ENCODE data around the gene RAPGEF1. TPM values are rescaled to one million over a fixed set of nuclear protein-coding genes. Genes with fewer than 3 reads are reported as not detected.

RAPGEF1 gene
- total RNA-seq, 1 donor from 2014 or later: 26.2 TPM

GRCh38 chr9:131747352-131747751 is 7.5 kb upstream of the RAPGEF1 start:
- no peak for DNase-seq

GRCh38 chr9:131745610-131746009 is 5.7 kb upstream of the RAPGEF1 start:
- no peak for DNase-seq

GRCh38 chr9:131744720-131745201 is 4.9 kb upstream of the RAPGEF1 start:
- no peak for DNase-seq

GRCh38 chr9:131744171-131744719 is 4.4 kb upstream of the RAPGEF1 start:
- no peak for DNase-seq

GRCh38 chr9:131743501-131743900 is 3.6 kb upstream of the RAPGEF1 start:
- no peak for DNase-seq

GRCh38 chr9:131743096-131743495 is 3.2 kb upstream of the RAPGEF1 start:
- DNase-seq: no peak

GRCh38 chr9:131740898-131741297 is 1.0 kb upstream of the RAPGEF1 start:
- no peak for DNase-seq

GRCh38 chr9:131739133-131739958 is 530 bp downstream of the RAPGEF1 start:
- peak; percentile 32 for DNase-seq

GRCh38 chr9:131738293-131739132 is 1.4 kb downstream of the RAPGEF1 start:
- no peak for DNase-seq

GRCh38 chr9:131737426-131737825 is 2.5 kb downstream of the RAPGEF1 start:
- no peak for DNase-seq

GRCh38 chr9:131736431-131736830 is 3.4 kb downstream of the RAPGEF1 start:
- no peak for DNase-seq

GRCh38 chr9:131735238-131736128 is 4.4 kb downstream of the RAPGEF1 start:
- DNase-seq: no peak

- no peak for DNase-seq
Measured at GRCh38 chr9:131734781-131735180, 5.1 kb downstream of the RAPGEF1 start.

GRCh38 chr9:131734165-131734610 is 5.7 kb downstream of the RAPGEF1 start:
- DNase-seq: no peak

- DNase-seq: no peak
Measured at GRCh38 chr9:131733541-131734061, 6.3 kb downstream of the RAPGEF1 start.

GRCh38 chr9:131732636-131733289 is 7.1 kb downstream of the RAPGEF1 start:
- no peak for DNase-seq

GRCh38 chr9:131732061-131732526 is 7.8 kb downstream of the RAPGEF1 start:
- DNase-seq: no peak

- no peak for DNase-seq
Measured at GRCh38 chr9:131731644-131732043, 8.2 kb downstream of the RAPGEF1 start.

GRCh38 chr9:131731237-131731636 is 8.6 kb downstream of the RAPGEF1 start:
- no peak for DNase-seq

GRCh38 chr9:131728961-131729360 is 10.9 kb downstream of the RAPGEF1 start:
- no peak for DNase-seq

GRCh38 chr9:131728546-131728910 is 11.3 kb downstream of the RAPGEF1 start:
- DNase-seq: no peak

Data from occipital lobe (tissue), 2 donors.